ENCODE measurements around the gene ETFA. TPM values are rescaled to one million over a fixed set of nuclear protein-coding genes. Genes with fewer than 3 reads are reported as not detected.

Gene ETFA
- total and polyA plus RNA-seq, 10 of the 15 experiments (the other 5 are each of a cell fraction or from before 2014, with no cell fraction given), result 114 to 331 (median 152) TPM

- H3K9me3 ChIP-seq (replicated peaks; ENCODE audit: control insufficient read depth, insufficient read depth, low read length), result no peaks in the 10 kb centered on the region
- H3K4me2 ChIP-seq (ENCODE audit: control insufficient read depth, insufficient read depth), result no peak overlapping the region
- ChIA-PET POLR2A (interaction anchor here (0.5 to 1.2 kb wide), 2 partner anchors 18 to 70 kb away, joined by 3 to 7 read pairs; partner anchors contain the start of gene ETFA), RAD21 (ENCODE audit: unreplicated experiment) (no interaction called here), CTCF (interaction anchor here (1.3 to 2.6 kb wide), 2 partner anchors 12 to 13 kb away, joined by 4 to 15 read pairs; no protein-coding TSS in a partner anchor), SMC1A (ENCODE audit: uncharacterized antibody, unreplicated experiment) (interaction anchor here (0.8 to 1.9 kb wide), 4 partner anchors 9 to 69 kb away, joined by 3 to 5 read pairs (median 4); no protein-coding TSS in a partner anchor)
- H3K4me3 ChIP-seq, result no peak overlapping the region
- no TSS peak for BruUV-seq (replicated peaks)
- H3K27me3 ChIP-seq (replicated peaks in 1 of 2; ENCODE audit: control insufficient read depth in 2 of 2, insufficient read depth in 2 of 2, low read length in 1 of 2), result no peaks in the 10 kb centered on the region
- 0% methylated on average over 1 of the region's 1 CpG for WGBS (ENCODE audit: insufficient coverage, insufficient replicate concordance, low lambda C conversion rate, missing lambda C conversion rate)
- H3K9ac ChIP-seq (ENCODE audit: control insufficient read depth, insufficient read depth, low read length), result no peak overlapping the region
- intact Hi-C loops (cut with micrococcal nuclease; ENCODE audit: unreplicated experiment), result no loop called here
- H3K79me2 ChIP-seq (ENCODE audit: control insufficient read depth, insufficient read depth, low read length), result peaks cover 34% of the 10 kb centered on the region
- peaks cover 3% of the 10 kb centered on the region in 2 experiments; a peak in 3 of 4 replicates for H3K36me3 ChIP-seq (ENCODE audit: control insufficient read depth in 2 of 2, insufficient read depth in 2 of 2, low read length in 1 of 2)
- H4K20me1 ChIP-seq (ENCODE audit: control insufficient read depth, insufficient read depth), result no peaks in the 10 kb centered on the region
- no peak for DNase-seq (ENCODE audit: low read depth, low spot score)
- no peak for FAIRE-seq
- H3K4me1 ChIP-seq (ENCODE audit: control insufficient read depth, insufficient read depth, low read length), result no peaks in the 10 kb centered on the region
- TF ChIP-seq ZNF24 (IDR thresholded peaks at IDR 0.05) (no peak), JUNB (IDR thresholded peaks at IDR 0.05) (peak; percentile 38)
- no peak for ATAC-seq
- no peak overlapping the region for H2AFZ ChIP-seq (ENCODE audit: control insufficient read depth, low read depth, low read length)
- H3K27ac ChIP-seq (ENCODE audit: control insufficient read depth, insufficient read depth), result no peak overlapping the region
- in situ Hi-C loops (cut with MboI), result no loop called here
Observed at GRCh38 chr15:76293361-76293760, 17.9 kb downstream of the ETFA start.

- CTCF ChIA-PET, result interaction anchor here (0.6 to 1.3 kb wide), 6 partner anchors 8 to 140 kb away, joined by 3 to 5 read pairs (median 3); no protein-coding TSS in a partner anchor
- intact Hi-C loops (cut with micrococcal nuclease; ENCODE audit: unreplicated experiment), result no loop called here
- TF ChIP-seq KDM1A (IDR thresholded peaks at IDR 0.05; ENCODE audit: borderline replicate concordance) (no peak), CBX5 (IDR thresholded peaks at IDR 0.05; ENCODE audit: low read depth) (no peak), GATAD2B (conservative IDR thresholded peaks at IDR 0.05; ENCODE audit: low read depth) (no peak), NR2C2 (IDR thresholded peaks at IDR 0.05; ENCODE audit: borderline replicate concordance, control insufficient read depth, insufficient read length, low read depth) (no peak), HSF1 (IDR thresholded peaks at IDR 0.05; ENCODE audit: low read depth, low read length) (no peak), SMAD5 (IDR thresholded peaks at IDR 0.05; ENCODE audit: low read depth) (no peak), TCF3 (IDR thresholded peaks at IDR 0.05; ENCODE audit: borderline replicate concordance, insufficient read depth, low read depth, low read length) (no peak), JUNB (IDR thresholded peaks at IDR 0.05) (no peak), EP300 (IDR thresholded peaks at IDR 0.05; ENCODE audit: borderline replicate concordance in 1 of 2, control insufficient read depth in 1 of 2, low read depth in 2 of 2, low read length in 2 of 2) (no peak), RFX5 (IDR thresholded peaks at IDR 0.05; ENCODE audit: low read depth, low read length) (no peak), SMC3 (IDR thresholded peaks at IDR 0.05; ENCODE audit: borderline replicate concordance, low read length) (no peak), ELK1 (IDR thresholded peaks at IDR 0.05; ENCODE audit: low read depth, low read length) (no peak), BHLHE40 (IDR thresholded peaks at IDR 0.05; ENCODE audit: borderline replicate concordance in 1 of 2, low read depth in 2 of 2, low read length in 1 of 2) (no peak)
Observed at GRCh38 chr15:76289582-76289981, 21.7 kb downstream of the ETFA start.

More at GRCh38 chr15:76289582-76289981, 21.7 kb downstream of the ETFA start:
- H3K36me3 ChIP-seq (ENCODE audit: control insufficient read depth in 2 of 2, insufficient read depth in 2 of 2, low read length in 1 of 2), result peaks cover 3 to 9% of the 10 kb centered on the region in 2 experiments; a peak in 3 of 4 replicates
- POLR2A ChIA-PET, result interaction anchor here (0.5 to 2.1 kb wide), 3 partner anchors 11 to 212 kb away, joined by 3 to 6 read pairs (median 6); no protein-coding TSS in a partner anchor
- no peak overlapping the region for H3K4me3 ChIP-seq
- RAD21 ChIA-PET (ENCODE audit: unreplicated experiment), result interaction anchor here (0.6 to 1.0 kb wide), 2 partner anchors 11 to 402 kb away, joined by 3 to 4 read pairs; no protein-coding TSS in a partner anchor
- 96% methylated on average over 3 of the region's 3 CpGs for WGBS (ENCODE audit: insufficient coverage, insufficient replicate concordance, low lambda C conversion rate, missing lambda C conversion rate)
- ATAC-seq (no peak), FAIRE-seq (no peak), DNase-seq (ENCODE audit: low read depth, low spot score) (no peak)
- H3K4me1 ChIP-seq (ENCODE audit: control insufficient read depth, insufficient read depth, low read length), result peaks cover 4% of the 10 kb centered on the region; the same call in 1 of the 2 replicates
- H3K27me3 ChIP-seq (replicated peaks in 1 of 2; ENCODE audit: control insufficient read depth in 2 of 2, insufficient read depth in 2 of 2, low read length in 1 of 2), result no peaks in the 10 kb centered on the region
- TSS peak; percentile 20 for BruUV-seq (replicated peaks)
- peaks cover 9% of the 10 kb centered on the region for H3K79me2 ChIP-seq (ENCODE audit: control insufficient read depth, insufficient read depth, low read length)
- SMC1A ChIA-PET (ENCODE audit: uncharacterized antibody, unreplicated experiment), result interaction anchor here (1.0 to 1.7 kb wide), 4 partner anchors 8 to 50 kb away, joined by 3 to 10 read pairs (median 4); no protein-coding TSS in a partner anchor
- H3K27ac ChIP-seq (ENCODE audit: control insufficient read depth, insufficient read depth), result no peak overlapping the region
- in situ Hi-C loops (cut with MboI), result no loop called here
- H3K9ac ChIP-seq (ENCODE audit: control insufficient read depth, insufficient read depth, low read length), result no peak overlapping the region
- no peaks in the 10 kb centered on the region for H4K20me1 ChIP-seq (ENCODE audit: control insufficient read depth, insufficient read depth)
- no peak overlapping the region for H2AFZ ChIP-seq (ENCODE audit: control insufficient read depth, low read depth, low read length)
- H3K4me2 ChIP-seq (ENCODE audit: control insufficient read depth, insufficient read depth), result no peak overlapping the region
- H3K9me3 ChIP-seq (replicated peaks; ENCODE audit: control insufficient read depth, insufficient read depth, low read length), result no peaks in the 10 kb centered on the region

Data from GM12878 (cell line).